IMR-90 (cell line): Measurements from ENCODE around the gene ERGIC1. TPM values are rescaled to one million over a fixed set of nuclear protein-coding genes. Genes with fewer than 3 reads are reported as not detected.

Experiments used
- ATAC-seq: fragments of 200-7000 bp; cut with Tn5 transposase; 2 replicates; pipeline ENCODE4 v1.9.1; 2020; ENCODE audit warnings: low read depth, mild to moderate bottlenecking, moderate library complexity
- BruUV-seq: library from RNA; stranded (reverse); fragments of 400-500 nt; replicated peaks from 2 replicates; lab custom pipeline; 2021; lab: Mats Ljungman, UMichigan
- CTCF ChIA-PET: fragments of 300-600 bp; formaldehyde crosslinking; extraction: SDS; loops from one replicate; lab custom pipeline; 2021; ENCODE audit warnings: antibody characterized with exemption; lab: Yijun Ruan, JAX
- POLR2A ChIA-PET: fragments of 300-600 bp; sonication (Branson Sonifier 250); formaldehyde crosslinking; loops from one replicate; lab custom pipeline; 2022; ENCODE audit warnings: antibody characterized with exemption; ENCODE audit not compliant: unreplicated experiment; lab: Charles Lee
- DNase-seq: peaks from one replicate; pipeline ENCODE4 v3.0.0; 2013
- H2AFZ ChIP-seq: replicated peaks from 2 replicates; pipeline ENCODE3; 2013; ENCODE audit warnings: low read length, mild to moderate bottlenecking; ENCODE audit not compliant: poor library complexity
- H2AK5ac ChIP-seq: 2 replicates; pipeline ENCODE4 v1.6.1; 2013; ENCODE audit warnings: low read depth, low read length, inconsistent platforms
- H2AK9ac ChIP-seq: replicated peaks from 2 replicates; pipeline ENCODE3; 2013; ENCODE audit warnings: mild to moderate bottlenecking, low read depth, low read length, moderate library complexity; ENCODE audit not compliant: poor library complexity
- H2BK120ac ChIP-seq: 2 replicates; pipeline ENCODE4 v1.6.1; 2013; ENCODE audit warnings: low read depth, low read length, inconsistent platforms
- H2BK15ac ChIP-seq: 3 replicates; pipeline ENCODE4 v1.6.1; 2013; ENCODE audit warnings: low read depth, low read length, inconsistent platforms
- H2BK20ac ChIP-seq: 2 replicates; pipeline ENCODE4 v1.6.1; 2013; ENCODE audit warnings: low read depth, mild to moderate bottlenecking, inconsistent platforms, low read length, moderate library complexity
- H2BK5ac ChIP-seq: 2 replicates; pipeline ENCODE4 v1.6.1; 2013; ENCODE audit warnings: mild to moderate bottlenecking, low read depth, low read length, inconsistent platforms; ENCODE audit not compliant: poor library complexity, severe bottlenecking
- H3K14ac ChIP-seq: replicated peaks from 2 replicates; pipeline ENCODE4 v1.6.1; 2013; ENCODE audit warnings: low read depth, low read length, inconsistent platforms
- H3K18ac ChIP-seq: 2 replicates; pipeline ENCODE4 v1.6.1; 2013; ENCODE audit warnings: low read depth, low read length, control low read depth
- H3K23ac ChIP-seq: 2 replicates; pipeline ENCODE4 v1.6.1; 2013; ENCODE audit warnings: low read depth, low read length, inconsistent platforms
- H3K27ac ChIP-seq: 2 replicates; pipeline ENCODE4 v1.5.1; 2013; ENCODE audit warnings: mild to moderate bottlenecking, control low read depth, low read length; ENCODE audit not compliant: insufficient read depth
- H3K27me3 ChIP-seq: 2 replicates; pipeline ENCODE4 v1.6.1; 2013; ENCODE audit warnings: low read length; ENCODE audit not compliant: control insufficient read depth, insufficient read depth
- H3K36me3 ChIP-seq: 2 replicates; pipeline ENCODE4 v1.6.1; 2013; ENCODE audit warnings: low read length, mixed read lengths; ENCODE audit not compliant: control insufficient read depth, insufficient read depth
- H3K4ac ChIP-seq: 2 replicates; pipeline ENCODE4 v1.6.1; 2013; ENCODE audit warnings: low read depth, low read length, inconsistent platforms
- H3K4me1 ChIP-seq: 2 replicates; pipeline ENCODE4 v1.6.1; 2013; ENCODE audit warnings: low read length, mixed read lengths; ENCODE audit not compliant: control insufficient read depth, insufficient read depth
- H3K4me2 ChIP-seq: 2 replicates; pipeline ENCODE4 v1.6.1; 2013; ENCODE audit warnings: low read depth, mild to moderate bottlenecking, control low read depth, low read length, moderate library complexity
- H3K4me3 ChIP-seq: 2 replicates; pipeline ENCODE4 v1.5.1; 2013; ENCODE audit warnings: low read depth, mild to moderate bottlenecking, control low read depth, low read length, moderate library complexity; ENCODE audit not compliant: insufficient read depth
- H3K56ac ChIP-seq: 2 replicates; pipeline ENCODE4 v1.6.1; 2013; ENCODE audit warnings: low read length, inconsistent platforms; ENCODE audit not compliant: insufficient read depth; ENCODE audit errors: extremely low read depth
- H3K79me1 ChIP-seq, 2 experiments: 2 replicates each; pipeline ENCODE4 v1.6.1; 2013; ENCODE audit warnings: low read length in 2 of 2, inconsistent platforms in 1 of 2, low read depth in 1 of 2
- H3K9ac ChIP-seq: 2 replicates; pipeline ENCODE4 v1.6.1; 2013; ENCODE audit warnings: low read depth, low read length, control low read depth
- H3K9me1 ChIP-seq: 2 replicates; pipeline ENCODE4 v1.6.1; 2013; ENCODE audit warnings: low read length, inconsistent platforms; ENCODE audit not compliant: insufficient read depth
- H3K9me3 ChIP-seq: 2 replicates; pipeline ENCODE4 v1.6.1; 2013; ENCODE audit warnings: low read length; ENCODE audit not compliant: control insufficient read depth, insufficient read depth
- H4K20me1 ChIP-seq: 2 replicates; pipeline ENCODE4 v1.6.1; 2013; ENCODE audit warnings: low read length, inconsistent platforms; ENCODE audit not compliant: insufficient read depth
- H4K5ac ChIP-seq: 2 replicates; pipeline ENCODE4 v1.6.1; 2013; ENCODE audit warnings: mild to moderate bottlenecking, low read depth, low read length, control low read depth
- H4K8ac ChIP-seq, 2 experiments: 2 replicates each; pipeline ENCODE4 v1.6.1; 2013; ENCODE audit warnings: low read depth in 2 of 2, low read length in 2 of 2, control low read depth in 1 of 2, inconsistent platforms in 1 of 2
- H4K91ac ChIP-seq: 2 replicates; pipeline ENCODE4 v1.6.1; 2013; ENCODE audit warnings: low read depth, low read length, inconsistent platforms; ENCODE audit not compliant: insufficient read depth
- BHLHE40 ChIP-seq: fragments of 150-350 bp; IDR thresholded peaks from 2 replicates; pipeline ENCODE4 v1.6.1; 2016; ENCODE audit warnings: mild to moderate bottlenecking, low read depth, low read length
- CEBPB ChIP-seq: IDR thresholded peaks from 2 replicates; pipeline ENCODE4 v1.6.1; 2012; ENCODE audit warnings: low read depth, low read length, improper control_type of control experiment
- CHD1 ChIP-seq: IDR thresholded peaks from 2 replicates; pipeline ENCODE4 v1.6.1; 2012; ENCODE audit warnings: low read depth, low read length, improper control_type of control experiment
- FOS ChIP-seq: fragments of 150-350 bp; IDR thresholded peaks from 2 replicates; pipeline ENCODE4 v1.6.1; 2016; ENCODE audit warnings: low read depth, low read length
- MAFK ChIP-seq: IDR thresholded peaks from 2 replicates; pipeline ENCODE4 v1.6.1; 2012; ENCODE audit warnings: low read depth, low read length, improper control_type of control experiment
- MXI1 ChIP-seq: IDR thresholded peaks from 2 replicates; pipeline ENCODE4 v1.6.1; 2012; ENCODE audit warnings: low read depth, mild to moderate bottlenecking, low read length, moderate library complexity, borderline replicate concordance
- POLR2A ChIP-seq: IDR thresholded peaks from 2 replicates; pipeline ENCODE4 v1.6.1; 2012; ENCODE audit warnings: mild to moderate bottlenecking, low read depth, low read length
- RAD21 ChIP-seq: IDR thresholded peaks from 2 replicates; pipeline ENCODE4 v1.6.1; 2012; ENCODE audit warnings: low read length, improper control_type of control experiment
- RCOR1 ChIP-seq: IDR thresholded peaks from 2 replicates; pipeline ENCODE4 v1.6.1; 2012; ENCODE audit warnings: mild to moderate bottlenecking, low read length, improper control_type of control experiment; ENCODE audit not compliant: insufficient replicate concordance
- SMC3 ChIP-seq: fragments of 150-350 bp; IDR thresholded peaks from 2 replicates; pipeline ENCODE4 v1.6.1; 2016; ENCODE audit warnings: low read depth, mild to moderate bottlenecking, antibody characterized with exemption, low read length, moderate library complexity
- WGBS, 2 experiments: methylation state at CpG; one replicate each; pipeline versions ENCODE4 v1.1.5 to v1.1.7; 2013; ENCODE audit warnings: missing lambda C conversion rate in 2 of 2; ENCODE audit not compliant: insufficient read length in 1 of 2; ENCODE audit errors: extremely low coverage in 2 of 2; 5-methylcytosine and 5-hydroxymethylcytosine counted together
- dilution Hi-C: fragments of 300-500 bp; cut with HindIII; formaldehyde crosslinking; loops from one replicate; pipeline ENCODE4 v1.14.3; 2018; ENCODE audit warnings: low sequenced_read_pairs; ENCODE audit not compliant: unreplicated experiment
- in situ Hi-C: fragments of 300-500 bp; cut with MboI; formaldehyde crosslinking; loops from 3 replicates; pipeline ENCODE4 v1.14.3; 2019; ENCODE audit warnings: low sequenced_read_pairs, inconsistent platforms, mixed read lengths
- intact Hi-C: fragments of 100-400 bp; cut with micrococcal nuclease; formaldehyde crosslinking; loops from 2 replicates; pipeline ENCODE4 v1.10.0; 2022
- polyA plus RNA-seq, 3 experiments: library from polyadenylated mRNA; depleted of rRNA; stranded (reverse); fragments of >200 nt; gene quantifications; 2 replicates each; pipeline ENCODE4 v1.2.3, GENCODE V29; 2012; ENCODE audit warnings: low replicate concordance in 1 of 3
- total RNA-seq: library from RNA; depleted of rRNA; stranded (reverse); fragments of >200 nt; gene quantifications from 2 replicates; pipeline ENCODE4 v1.2.3, GENCODE V29; 2012
- TF ChIP-seq, protein P1 (sequence below): conservative IDR thresholded peaks from 2 replicates; pipeline ENCODE4 v1.5.1; 2012; ENCODE audit warnings: mild to moderate bottlenecking, low read depth, low read length, improper control_type of control experiment
- TF ChIP-seq, protein P2 (sequence below): fragments of 150-350 bp; IDR thresholded peaks from 2 replicates; pipeline ENCODE4 v1.6.1; 2016; ENCODE audit warnings: low read depth, mild to moderate bottlenecking, low read length, moderate library complexity, borderline replicate concordance
- TF ChIP-seq, protein P3 (sequence below): fragments of 150-350 bp; IDR thresholded peaks from 2 replicates; pipeline ENCODE4 v1.6.1; 2017; ENCODE audit warnings: mild to moderate bottlenecking, antibody characterized with exemption, low read length, low read depth

ERGIC1 gene
- total and polyA plus RNA-seq, 2 of the 4 experiments (the other 2 are of a cell fraction), result 134 to 192 TPM

DNA sequence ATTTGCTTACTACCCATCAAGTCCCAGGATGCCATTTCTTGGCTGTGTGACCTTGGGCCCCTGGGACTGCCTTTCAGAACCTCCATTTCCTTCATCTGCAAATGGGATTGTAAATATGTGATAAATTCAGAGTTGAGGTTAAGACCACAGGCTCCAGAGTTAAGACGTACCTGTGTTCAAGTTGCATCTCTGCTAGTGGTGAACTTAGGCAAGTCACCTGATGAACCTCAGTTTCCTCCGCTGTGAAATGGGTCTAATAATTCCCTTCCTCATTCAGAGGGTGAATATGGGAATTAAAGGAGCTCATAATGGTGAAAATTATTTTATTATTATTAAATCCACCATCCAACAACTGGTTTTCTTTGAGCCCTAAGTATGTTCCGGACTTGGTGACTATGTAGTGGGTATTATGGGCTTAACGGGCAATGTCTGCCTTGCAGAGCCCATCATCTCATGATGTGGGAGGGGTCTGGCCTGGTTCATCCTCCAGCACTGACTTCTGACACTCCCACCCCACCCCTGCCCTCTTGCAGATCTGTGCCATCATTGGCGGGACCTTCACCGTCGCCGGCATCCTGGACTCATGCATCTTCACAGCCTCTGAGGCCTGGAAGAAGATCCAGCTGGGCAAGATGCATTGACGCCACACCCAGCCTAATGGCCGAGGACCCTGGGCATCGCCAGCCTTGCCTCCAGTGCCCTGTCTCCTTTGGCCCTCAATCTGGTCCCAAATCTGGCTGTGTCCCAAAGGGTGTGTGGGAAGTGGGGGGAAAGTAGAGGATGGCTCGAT lies 116.3 kb downstream of the ERGIC1 start:
- Histone ChIP-seq H4K5ac (no peak overlapping the region), H3K27me3 (no peaks in the 10 kb centered on the region), H2BK5ac (peak overlapping the region; percentile 93), H3K56ac (no peak overlapping the region; the same call in 1 of the 2 replicates), H4K91ac (peak overlapping the region; percentile 99), H3K18ac (no peak overlapping the region), H3K4me2 (no peak overlapping the region), H2AK9ac (peak overlapping the region; percentile 16), H2BK120ac (peak overlapping the region; percentile 97), H4K8ac (peak overlapping the region; percentile 87 to 88; a peak in 2 of 4 replicates), H3K4ac (peak overlapping the region; percentile 98), H3K4me3 (no peak overlapping the region), H3K9ac (no peak overlapping the region), H3K23ac (no peak overlapping the region), H3K79me1 (peaks cover 24 to 60% of the 10 kb centered on the region in 2 experiments; a peak in 3 of 4 replicates), H2BK20ac (peak overlapping the region; percentile 96), H2BK15ac (0 out of 3 replicates have a peak overlapping the region, but pooled peaks have one; percentile 86), H3K27ac (peak overlapping the region; percentile 36; the same call in 1 of the 2 replicates), H3K9me1 (peaks cover 26% of the 10 kb centered on the region), H3K4me1 (peaks cover 28% of the 10 kb centered on the region), H3K36me3 (peaks cover 28% of the 10 kb centered on the region), H2AFZ (no peak overlapping the region), H3K9me3 (no peaks in the 10 kb centered on the region), H3K14ac (no peak overlapping the region), H2AK5ac (peak overlapping the region; percentile 88), H4K20me1 (no peaks in the 10 kb centered on the region)
- TF ChIP-seq, protein P1, sequence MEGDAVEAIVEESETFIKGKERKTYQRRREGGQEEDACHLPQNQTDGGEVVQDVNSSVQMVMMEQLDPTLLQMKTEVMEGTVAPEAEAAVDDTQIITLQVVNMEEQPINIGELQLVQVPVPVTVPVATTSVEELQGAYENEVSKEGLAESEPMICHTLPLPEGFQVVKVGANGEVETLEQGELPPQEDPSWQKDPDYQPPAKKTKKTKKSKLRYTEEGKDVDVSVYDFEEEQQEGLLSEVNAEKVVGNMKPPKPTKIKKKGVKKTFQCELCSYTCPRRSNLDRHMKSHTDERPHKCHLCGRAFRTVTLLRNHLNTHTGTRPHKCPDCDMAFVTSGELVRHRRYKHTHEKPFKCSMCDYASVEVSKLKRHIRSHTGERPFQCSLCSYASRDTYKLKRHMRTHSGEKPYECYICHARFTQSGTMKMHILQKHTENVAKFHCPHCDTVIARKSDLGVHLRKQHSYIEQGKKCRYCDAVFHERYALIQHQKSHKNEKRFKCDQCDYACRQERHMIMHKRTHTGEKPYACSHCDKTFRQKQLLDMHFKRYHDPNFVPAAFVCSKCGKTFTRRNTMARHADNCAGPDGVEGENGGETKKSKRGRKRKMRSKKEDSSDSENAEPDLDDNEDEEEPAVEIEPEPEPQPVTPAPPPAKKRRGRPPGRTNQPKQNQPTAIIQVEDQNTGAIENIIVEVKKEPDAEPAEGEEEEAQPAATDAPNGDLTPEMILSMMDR, result no peak
- TF ChIP-seq FOS (no peak), MAFK (no peak), SMC3 (no peak), RAD21 (no peak), CHD1 (no peak), RCOR1 (no peak), CEBPB (no peak), POLR2A (no peak), MXI1 (no peak), BHLHE40 (no peak)
- TF ChIP-seq, protein P2, sequence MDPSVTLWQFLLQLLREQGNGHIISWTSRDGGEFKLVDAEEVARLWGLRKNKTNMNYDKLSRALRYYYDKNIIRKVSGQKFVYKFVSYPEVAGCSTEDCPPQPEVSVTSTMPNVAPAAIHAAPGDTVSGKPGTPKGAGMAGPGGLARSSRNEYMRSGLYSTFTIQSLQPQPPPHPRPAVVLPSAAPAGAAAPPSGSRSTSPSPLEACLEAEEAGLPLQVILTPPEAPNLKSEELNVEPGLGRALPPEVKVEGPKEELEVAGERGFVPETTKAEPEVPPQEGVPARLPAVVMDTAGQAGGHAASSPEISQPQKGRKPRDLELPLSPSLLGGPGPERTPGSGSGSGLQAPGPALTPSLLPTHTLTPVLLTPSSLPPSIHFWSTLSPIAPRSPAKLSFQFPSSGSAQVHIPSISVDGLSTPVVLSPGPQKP, result no peak
- TF ChIP-seq, protein P3, sequence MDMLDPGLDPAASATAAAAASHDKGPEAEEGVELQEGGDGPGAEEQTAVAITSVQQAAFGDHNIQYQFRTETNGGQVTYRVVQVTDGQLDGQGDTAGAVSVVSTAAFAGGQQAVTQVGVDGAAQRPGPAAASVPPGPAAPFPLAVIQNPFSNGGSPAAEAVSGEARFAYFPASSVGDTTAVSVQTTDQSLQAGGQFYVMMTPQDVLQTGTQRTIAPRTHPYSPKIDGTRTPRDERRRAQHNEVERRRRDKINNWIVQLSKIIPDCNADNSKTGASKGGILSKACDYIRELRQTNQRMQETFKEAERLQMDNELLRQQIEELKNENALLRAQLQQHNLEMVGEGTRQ, result no peak
- ChIA-PET CTCF (no interaction called here), POLR2A (no interaction called here)
- BruUV-seq, result no TSS peak
- intact Hi-C loops (no loop called here), in situ Hi-C loops (no loop called here), dilution Hi-C loops (no loop called here)
- WGBS, 2 experiments, result no CpG with 5 or more reads among the region's 12 CpGs
- no peak for DNase-seq
- no peak for ATAC-seq
